HepG2 (cell line): ENCODE results near the gene PDP2. TPM values are rescaled to one million over a fixed set of nuclear protein-coding genes. Genes with fewer than 3 reads are reported as not detected.

Experiments
- ATAC-seq: fragments of 200-7000 bp; cut with Tn5 transposase; 3 replicates; pipeline ENCODE4 v1.9.1; 2020; ENCODE audit warnings: mild to moderate bottlenecking, moderate library complexity
- BruUV-seq: library from RNA; stranded (reverse); fragments of 400-500 nt; replicated peaks from 2 replicates; lab custom pipeline; 2021; lab: Mats Ljungman, UMichigan
- CTCF ChIA-PET: fragments of 300-600 bp; formaldehyde crosslinking; extraction: SDS; loops from one replicate; lab custom pipeline; 2021; ENCODE audit warnings: low total read pairs, inconsistent platforms, low intra/inter-chr PET ratio; lab: Yijun Ruan, JAX
- POLR2A ChIA-PET: fragments of 350-600 bp; sonication (Branson Sonifier 250); formaldehyde crosslinking; loops from one replicate; lab custom pipeline; 2020; ENCODE audit warnings: antibody characterized with exemption, inconsistent platforms; lab: Yijun Ruan, JAX
- DNase-seq: peaks from one replicate; pipeline ENCODE4 v3.0.0-alpha.2; 2015; ENCODE audit warnings: low spot score
- FAIRE-seq: peaks from 3 replicates; lab custom pipeline; 2011; peaks lifted over from hg19 to GRCh38; lab: Jason Lieb, UNC
- H2AFZ ChIP-seq: one replicate; pipeline ENCODE4 v1.6.1; 2011; ENCODE audit warnings: low read length, inconsistent platforms
- H3K27ac ChIP-seq: fragments of 300-600 bp; 3 replicates; pipeline ENCODE4 v1.8.0; 2011; ENCODE audit warnings: mixed run types, mild to moderate bottlenecking, mixed read lengths, low read length, inconsistent platforms; ENCODE audit not compliant: insufficient read depth; ENCODE audit errors: extremely low read length
- H3K27me3 ChIP-seq, 2 experiments: fragments of 200-600 bp in 1 of 2; 2 replicates in 1 of 2; 3 replicates in 1 of 2; pipeline versions ENCODE4 v1.6.0 to v1.8.0; 2011; ENCODE audit warnings: low read length in 2 of 2, mild to moderate bottlenecking in 2 of 2, moderate library complexity in 2 of 2, inconsistent platforms in 1 of 2; ENCODE audit not compliant: insufficient read depth in 2 of 2, control insufficient read depth in 1 of 2
- H3K36me3 ChIP-seq, 2 experiments: fragments of 200-600 bp in 1 of 2; replicated peaks in 1 of 2; 2 replicates in 1 of 2; 3 replicates in 1 of 2; pipeline versions ENCODE4 v1.5.1 to v1.8.0; 2011; ENCODE audit warnings: low read length in 2 of 2, inconsistent platforms in 1 of 2; ENCODE audit not compliant: insufficient read depth in 2 of 2, control insufficient read depth in 1 of 2
- H3K4me1 ChIP-seq: 2 replicates; pipeline ENCODE4 v1.5.1; 2012; ENCODE audit warnings: low read length, inconsistent platforms; ENCODE audit not compliant: insufficient read depth
- H3K4me2 ChIP-seq: 2 replicates; pipeline ENCODE4 v1.6.0; 2011; ENCODE audit warnings: low read depth, low read length, inconsistent platforms
- H3K4me3 ChIP-seq, 3 experiments: fragments of 200-600 bp in 1 of 3; sonication (generic), shearing (Covaris generic) in 1 of 3; replicated peaks in 1 of 3; 2 replicates each; pipeline ENCODE4 v1.5.1; 2011 to 2016; ENCODE audit warnings: low read length in 3 of 3, inconsistent platforms in 2 of 3, low read depth in 2 of 3, mild to moderate bottlenecking in 2 of 3, control low read depth in 1 of 3, mixed read lengths in 1 of 3; ENCODE audit not compliant: insufficient read depth in 1 of 3
- H3K79me2 ChIP-seq: one replicate; pipeline ENCODE4 v1.6.1; 2011; ENCODE audit warnings: low read length, inconsistent platforms; ENCODE audit not compliant: insufficient read depth
- H3K9ac ChIP-seq: 2 replicates; pipeline ENCODE4 v1.6.0; 2011; ENCODE audit warnings: mild to moderate bottlenecking, low read depth, low read length, inconsistent platforms; ENCODE audit not compliant: insufficient read depth
- H3K9me3 ChIP-seq: 2 replicates; pipeline ENCODE4 v1.5.1; 2012; ENCODE audit warnings: mild to moderate bottlenecking, low read length
- H4K20me1 ChIP-seq: 2 replicates; pipeline ENCODE4 v1.6.0; 2011; ENCODE audit warnings: inconsistent platforms, mild to moderate bottlenecking, low read length, moderate library complexity; ENCODE audit not compliant: insufficient read depth
- ARNT ChIP-seq: fragments of 450-650 bp; IDR thresholded peaks from 2 replicates; pipeline ENCODE4 v1.6.1; 2017
- EP300 ChIP-seq, 3 experiments: sonication (generic) in 1 of 3; formaldehyde crosslinking in 1 of 3; IDR thresholded peaks; 2 replicates each; pipeline versions ENCODE4 v1.5.1 to v1.6.1; 2011 to 2020; ENCODE audit warnings: low read depth in 2 of 3, low read length in 2 of 3, borderline replicate concordance in 1 of 3, improper control_type of control experiment in 1 of 3, mild to moderate bottlenecking in 1 of 3, missing genetic modification reagents in 1 of 3, moderate library complexity in 1 of 3
- HNRNPL ChIP-seq: fragments of 200-400 bp; formaldehyde crosslinking; IDR thresholded peaks from 2 replicates; pipeline ENCODE4 v1.6.1; 2017; ENCODE audit warnings: mild to moderate bottlenecking, low read depth, low read length
- HNRNPLL ChIP-seq: fragments of 200-400 bp; formaldehyde crosslinking; IDR thresholded peaks from 2 replicates; pipeline ENCODE4 v1.6.1; 2017; ENCODE audit warnings: mild to moderate bottlenecking, low read depth, low read length; ENCODE audit not compliant: poor library complexity, severe bottlenecking
- JUN ChIP-seq: sonication (generic); formaldehyde crosslinking; IDR thresholded peaks from 2 replicates; pipeline ENCODE4 v1.4.0; 2020; ENCODE audit warnings: mild to moderate bottlenecking, missing genetic modification reagents
- PHF21A ChIP-seq: sonication (generic); formaldehyde crosslinking; IDR thresholded peaks from 2 replicates; pipeline ENCODE4 v1.5.0; 2020; ENCODE audit warnings: mild to moderate bottlenecking, missing genetic modification reagents
- SMARCE1 ChIP-seq: fragments of 450-650 bp; IDR thresholded peaks from 2 replicates; pipeline ENCODE4 v1.6.1; 2017; ENCODE audit warnings: borderline replicate concordance
- SRSF9 ChIP-seq: fragments of 200-400 bp; formaldehyde crosslinking; IDR thresholded peaks from 2 replicates; pipeline ENCODE4 v1.6.1; 2018; ENCODE audit warnings: borderline replicate concordance, mild to moderate bottlenecking, low read depth, low read length; ENCODE audit not compliant: insufficient read depth, poor library complexity, severe bottlenecking
- ZBTB8A ChIP-seq: sonication (generic); formaldehyde crosslinking; IDR thresholded peaks from 2 replicates; pipeline ENCODE4 v1.4.0; 2020; ENCODE audit warnings: mild to moderate bottlenecking, low read depth, missing genetic modification reagents, borderline replicate concordance
- ZNF12 ChIP-seq: sonication (generic); formaldehyde crosslinking; IDR thresholded peaks from 2 replicates; pipeline ENCODE4 v1.5.0; 2020; ENCODE audit warnings: missing genetic modification reagents
- ZNF430 ChIP-seq: sonication (generic); formaldehyde crosslinking; IDR thresholded peaks from 2 replicates; pipeline ENCODE4 v1.9.0; 2021; ENCODE audit warnings: mild to moderate bottlenecking, missing genetic modification reagents
- WGBS: methylation state at CpG from one replicate; pipeline ENCODE4 v1.1.6; 2017; ENCODE audit warnings: low lambda C conversion rate; 5-methylcytosine and 5-hydroxymethylcytosine counted together
- in situ Hi-C: cut with HindIII; loops from 2 replicates; pipeline ENCODE4 v1.10.0; 2017; ENCODE audit warnings: low pct_unique_long_range_greater_than_20kb; ENCODE audit not compliant: extremely low pct_ligation_motif_present
- intact Hi-C: fragments of 100-400 bp; cut with micrococcal nuclease; formaldehyde crosslinking; loops from one replicate; pipeline ENCODE4 v1.10.0; 2022; ENCODE audit not compliant: unreplicated experiment
- polyA plus RNA-seq, 8 experiments: library from polyadenylated mRNA; depleted of rRNA in 3 of 8; stranded (reverse) in 7 of 8; unstranded in 1 of 8; fragments of >200 nt; fragmentation: Illumina TruSeq in 4 of 8; extraction: Trizol in 4 of 8; gene quantifications; 2 replicates each; pipeline versions ENCODE4 v1.2.1 to v1.2.3, GENCODE V29; 2011 to 2016; ENCODE audit warnings: low read depth in 4 of 8, missing spikeins in 1 of 8, mixed read lengths in 1 of 8; ENCODE audit not compliant: insufficient read depth in 1 of 8
- total RNA-seq, 5 experiments: library from RNA; depleted of rRNA; stranded (reverse); fragments of >200 nt; fragmentation: Illumina TruSeq; extraction: Trizol; gene quantifications; 2 replicates each; pipeline ENCODE4 v1.2.3, GENCODE V29; 2016; ENCODE audit warnings: low read depth in 1 of 5
- TF ChIP-seq, protein P1 (sequence below): sonication (generic); formaldehyde crosslinking; IDR thresholded peaks from 2 replicates; pipeline ENCODE4 v1.5.0; 2020; ENCODE audit warnings: missing genetic modification reagents
- TF ChIP-seq, protein P2 (sequence below): IDR thresholded peaks from 2 replicates; pipeline ENCODE4 v1.6.1; 2016; ENCODE audit warnings: low read depth, borderline replicate concordance
- TF ChIP-seq, protein P3 (sequence below): sonication (generic); formaldehyde crosslinking; IDR thresholded peaks from 2 replicates; pipeline ENCODE4 v1.5.0; 2020; ENCODE audit warnings: mild to moderate bottlenecking, missing genetic modification reagents
- TF ChIP-seq, protein P4 (sequence below): sonication (generic); formaldehyde crosslinking; IDR thresholded peaks from 2 replicates; pipeline ENCODE4 v1.5.1; 2020; ENCODE audit warnings: missing genetic modification reagents, mild to moderate bottlenecking, borderline replicate concordance

PDP2 gene
- total and polyA plus RNA-seq, 2 of the 13 experiments (the other 11 are each of a cell fraction or from before 2014, with no cell fraction given) = 12.8 to 15.8 TPM

DNA sequence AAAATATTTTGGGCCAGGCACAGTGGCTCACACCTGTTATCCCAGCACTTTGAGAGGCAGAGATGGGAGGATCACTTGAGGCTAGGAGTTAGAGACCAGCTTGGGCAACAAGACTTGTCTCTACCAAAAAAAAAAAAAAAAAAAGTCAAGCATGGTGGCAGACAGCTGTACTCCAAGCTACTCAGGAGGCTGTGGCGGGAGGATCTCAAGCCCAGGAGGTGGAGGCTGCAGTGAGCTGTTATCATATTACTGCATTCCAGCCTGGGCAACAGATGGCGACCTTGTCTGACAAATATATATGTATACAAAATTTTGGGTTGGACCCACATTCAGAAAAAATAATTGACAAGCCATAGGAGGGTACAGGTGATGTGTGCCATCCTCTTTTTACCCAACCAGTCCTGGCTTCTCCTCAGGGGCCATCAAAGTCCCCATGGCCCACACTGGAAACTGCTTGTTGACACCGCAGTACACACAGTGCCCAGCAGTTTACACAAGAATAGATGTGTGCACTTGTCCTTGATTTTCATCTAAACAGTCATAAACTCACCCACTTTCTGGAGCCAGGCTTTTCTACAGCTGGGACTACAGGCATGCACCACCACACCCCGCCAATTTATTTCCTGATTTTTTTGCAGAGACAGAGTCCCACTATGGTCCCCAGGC lies 56.7 kb downstream of the PDP2 start:
- no peak overlapping the region for H3K9ac ChIP-seq
- ChIA-PET CTCF (no interaction called here), POLR2A (interaction anchor here (0.6 to 2.2 kb wide), 7 partner anchors 18 to 385 kb away, joined by 3 to 9 read pairs (median 6); partner anchors contain the start of genes CDH16, CKLF and PDP2)
- H3K79me2 ChIP-seq = peaks cover 33% of the 10 kb centered on the region
- FAIRE-seq = peak; percentile 63
- no peaks in the 10 kb centered on the region for H3K9me3 ChIP-seq
- H3K27me3 ChIP-seq = no peaks in the 10 kb centered on the region; a peak in 1 of 5 replicates
- H3K27ac ChIP-seq = no peak overlapping the region
- no peak overlapping the region for H2AFZ ChIP-seq
- 98% methylated on average over 4 of the region's 4 CpGs for WGBS
- intact Hi-C loops = loop anchor here (1.0 kb wide), 1 partner anchor 10 kb away; no protein-coding TSS in a partner anchor
- H3K4me1 ChIP-seq = peaks cover 48% of the 10 kb centered on the region
- no peak for DNase-seq
- in situ Hi-C loops = loop anchor here (5.0 kb wide), 1 partner anchor 35 kb away; no protein-coding TSS in a partner anchor
- peak overlapping the region in 1 of 3 experiments; percentile 89; a peak in 1 of 6 replicates for H3K4me3 ChIP-seq
- peaks cover 29 to 45% of the 10 kb centered on the region in 2 experiments for H3K36me3 ChIP-seq
- no peak for ATAC-seq
- BruUV-seq = no TSS peak
- H4K20me1 ChIP-seq = no peaks in the 10 kb centered on the region; the same call in 1 of the 2 replicates
- H3K4me2 ChIP-seq = peak overlapping the region; percentile 89
- no peak for TF ChIP-seq SRSF9
- TF ChIP-seq SMARCE1 = no peak
- no peak for TF ChIP-seq ZNF12 (CRISPR knock-in tag)
- TF ChIP-seq JUN (CRISPR knock-in tag) = no peak
- no peak for TF ChIP-seq ZNF430 (CRISPR knock-in tag)
- TF ChIP-seq, protein P1, sequence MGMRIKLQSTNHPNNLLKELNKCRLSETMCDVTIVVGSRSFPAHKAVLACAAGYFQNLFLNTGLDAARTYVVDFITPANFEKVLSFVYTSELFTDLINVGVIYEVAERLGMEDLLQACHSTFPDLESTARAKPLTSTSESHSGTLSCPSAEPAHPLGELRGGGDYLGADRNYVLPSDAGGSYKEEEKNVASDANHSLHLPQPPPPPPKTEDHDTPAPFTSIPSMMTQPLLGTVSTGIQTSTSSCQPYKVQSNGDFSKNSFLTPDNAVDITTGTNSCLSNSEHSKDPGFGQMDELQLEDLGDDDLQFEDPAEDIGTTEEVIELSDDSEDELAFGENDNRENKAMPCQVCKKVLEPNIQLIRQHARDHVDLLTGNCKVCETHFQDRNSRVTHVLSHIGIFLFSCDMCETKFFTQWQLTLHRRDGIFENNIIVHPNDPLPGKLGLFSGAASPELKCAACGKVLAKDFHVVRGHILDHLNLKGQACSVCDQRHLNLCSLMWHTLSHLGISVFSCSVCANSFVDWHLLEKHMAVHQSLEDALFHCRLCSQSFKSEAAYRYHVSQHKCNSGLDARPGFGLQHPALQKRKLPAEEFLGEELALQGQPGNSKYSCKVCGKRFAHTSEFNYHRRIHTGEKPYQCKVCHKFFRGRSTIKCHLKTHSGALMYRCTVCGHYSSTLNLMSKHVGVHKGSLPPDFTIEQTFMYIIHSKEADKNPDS (CRISPR knock-in tag) = no peak
- no peak for TF ChIP-seq HNRNPL
- TF ChIP-seq, protein P2, sequence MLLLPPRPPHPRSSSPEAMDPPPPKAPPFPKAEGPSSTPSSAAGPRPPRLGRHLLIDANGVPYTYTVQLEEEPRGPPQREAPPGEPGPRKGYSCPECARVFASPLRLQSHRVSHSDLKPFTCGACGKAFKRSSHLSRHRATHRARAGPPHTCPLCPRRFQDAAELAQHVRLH (CRISPR knock-in tag) = no peak
- TF ChIP-seq ARNT = no peak
- TF ChIP-seq, protein P3, sequence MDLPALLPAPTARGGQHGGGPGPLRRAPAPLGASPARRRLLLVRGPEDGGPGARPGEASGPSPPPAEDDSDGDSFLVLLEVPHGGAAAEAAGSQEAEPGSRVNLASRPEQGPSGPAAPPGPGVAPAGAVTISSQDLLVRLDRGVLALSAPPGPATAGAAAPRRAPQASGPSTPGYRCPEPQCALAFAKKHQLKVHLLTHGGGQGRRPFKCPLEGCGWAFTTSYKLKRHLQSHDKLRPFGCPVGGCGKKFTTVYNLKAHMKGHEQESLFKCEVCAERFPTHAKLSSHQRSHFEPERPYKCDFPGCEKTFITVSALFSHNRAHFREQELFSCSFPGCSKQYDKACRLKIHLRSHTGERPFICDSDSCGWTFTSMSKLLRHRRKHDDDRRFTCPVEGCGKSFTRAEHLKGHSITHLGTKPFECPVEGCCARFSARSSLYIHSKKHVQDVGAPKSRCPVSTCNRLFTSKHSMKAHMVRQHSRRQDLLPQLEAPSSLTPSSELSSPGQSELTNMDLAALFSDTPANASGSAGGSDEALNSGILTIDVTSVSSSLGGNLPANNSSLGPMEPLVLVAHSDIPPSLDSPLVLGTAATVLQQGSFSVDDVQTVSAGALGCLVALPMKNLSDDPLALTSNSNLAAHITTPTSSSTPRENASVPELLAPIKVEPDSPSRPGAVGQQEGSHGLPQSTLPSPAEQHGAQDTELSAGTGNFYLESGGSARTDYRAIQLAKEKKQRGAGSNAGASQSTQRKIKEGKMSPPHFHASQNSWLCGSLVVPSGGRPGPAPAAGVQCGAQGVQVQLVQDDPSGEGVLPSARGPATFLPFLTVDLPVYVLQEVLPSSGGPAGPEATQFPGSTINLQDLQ (CRISPR knock-in tag) = no peak
- TF ChIP-seq EP300 (IDR thresholded peaks at IDR 0.05; ENCODE audit: low read depth in 2 of 2, low read length in 2 of 2) = no peak
- TF ChIP-seq EP300 (CRISPR knock-in tag; IDR thresholded peaks at IDR 0.05; ENCODE audit: borderline replicate concordance) = no peak
- TF ChIP-seq ZBTB8A (CRISPR knock-in tag) = no peak
- no peak for TF ChIP-seq HNRNPLL
- TF ChIP-seq, protein P4, sequence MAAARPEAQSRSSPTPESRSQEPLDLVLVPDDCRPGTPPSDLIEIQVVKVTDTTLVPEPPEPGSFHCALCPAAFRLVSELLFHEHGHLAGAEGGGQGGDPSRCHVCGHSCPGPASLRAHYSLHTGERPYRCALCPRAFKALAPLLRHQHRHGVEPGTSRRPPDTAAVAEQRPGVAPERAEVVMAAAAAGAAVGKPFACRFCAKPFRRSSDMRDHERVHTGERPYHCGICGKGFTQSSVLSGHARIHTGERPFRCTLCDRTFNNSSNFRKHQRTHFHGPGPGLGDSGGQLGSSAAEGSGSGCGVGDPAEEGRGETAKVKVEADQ = peak; percentile 71; the same call in 1 of the 2 replicates
- TF ChIP-seq PHF21A = no peak
